Activated CD4-positive, CD25-positive, alpha-beta regulatory T cell (primary cell): ENCODE measurements around the gene PLEKHA7.
A peak's percentile ranks its signal among the peaks of the same experiment; 100 is the strongest.

Experiments
- DNase-seq, 4 experiments: peaks; one replicate each; lab custom pipeline; 2025; lab: John Stamatoyannopoulos, UW

Gene PLEKHA7

GRCh38 chr11:16786131-16786530 is 228.1 kb downstream of the PLEKHA7 start:
- no peak for DNase-seq

- peak in 2 of 4 experiments; percentile 20 to 21 for DNase-seq
Observed at GRCh38 chr11:16785520-16786128, 228.6 kb downstream of the PLEKHA7 start.

GRCh38 chr11:16784666-16785065 is 229.5 kb downstream of the PLEKHA7 start:
- no peak for DNase-seq

- DNase-seq: no peak
Observed at GRCh38 chr11:16784097-16784496, 230.1 kb downstream of the PLEKHA7 start.

- no peak for DNase-seq
Observed at GRCh38 chr11:16783321-16783801, 230.9 kb downstream of the PLEKHA7 start.

GRCh38 chr11:16781936-16782919 is 232.0 kb downstream of the PLEKHA7 start:
- DNase-seq: no peak

GRCh38 chr11:16780698-16781550 is 233.3 kb downstream of the PLEKHA7 start:
- no peak for DNase-seq

- DNase-seq: no peak
Observed at GRCh38 chr11:16780146-16780545, 234.1 kb downstream of the PLEKHA7 start.

- no peak for DNase-seq
Observed at GRCh38 chr11:16779436-16779835, 234.8 kb downstream of the PLEKHA7 start.

- no peak for DNase-seq
Observed at GRCh38 chr11:16778876-16779275, 235.3 kb downstream of the PLEKHA7 start.

- no peak for DNase-seq
Observed at GRCh38 chr11:16778286-16778685, 235.9 kb downstream of the PLEKHA7 start.

GRCh38 chr11:16777613-16777975 is 236.6 kb downstream of the PLEKHA7 start:
- no peak for DNase-seq

- DNase-seq: no peak
Observed at GRCh38 chr11:16776711-16777612, 237.3 kb downstream of the PLEKHA7 start.

GRCh38 chr11:16775614-16776283 is 238.5 kb downstream of the PLEKHA7 start:
- DNase-seq: no peak

- no peak for DNase-seq
Observed at GRCh38 chr11:16774936-16775613, 239.1 kb downstream of the PLEKHA7 start.

GRCh38 chr11:16773981-16774935 is 240.0 kb downstream of the PLEKHA7 start:
- DNase-seq: no peak

GRCh38 chr11:16772141-16772512 is 242.1 kb downstream of the PLEKHA7 start:
- no peak for DNase-seq

- no peak for DNase-seq
Observed at GRCh38 chr11:16771350-16772140, 242.7 kb downstream of the PLEKHA7 start.
